Measurements from ENCODE around the gene TERB1. TPM values are rescaled to one million over a fixed set of nuclear protein-coding genes. Genes with fewer than 3 reads are reported as not detected.

The TERB1 gene
- total and polyA plus RNA-seq, 5 donors: 0.22 TPM; not detected in 4

GRCh38 chr16:66719246-66719645 is 82.1 kb downstream of the TERB1 start:
- no peak overlapping the region for H3K4me3 ChIP-seq (ENCODE audit: low read length)
- WGBS: 94% methylated on average over 4 of the region's 4 CpGs
- no peaks in the 10 kb centered on the region for H3K27me3 ChIP-seq (ENCODE audit: control insufficient read depth, insufficient read depth)
- H3K9me3 ChIP-seq (ENCODE audit: control insufficient read depth, low read length): no peaks in the 10 kb centered on the region
- ATAC-seq (no peak), DNase-seq (no peak)
- H3K4me1 ChIP-seq (ENCODE audit: control insufficient read depth, insufficient read depth, low read length): no peaks in the 10 kb centered on the region
- intact Hi-C loops (cut with DNase I): no loop called here
- no peak overlapping the region for H3K27ac ChIP-seq (ENCODE audit: low read length)

- peak in 1 of 2 donors; percentile 37 for ATAC-seq
- no peak for DNase-seq
- Histone ChIP-seq H3K9me3 (ENCODE audit: control insufficient read depth, low read length) (no peaks in the 10 kb centered on the region), H3K4me3 (ENCODE audit: low read length) (no peak overlapping the region), H3K4me1 (ENCODE audit: control insufficient read depth, insufficient read depth, low read length) (no peaks in the 10 kb centered on the region), H3K27ac (ENCODE audit: low read length) (no peak overlapping the region), H3K27me3 (ENCODE audit: control insufficient read depth, insufficient read depth) (no peaks in the 10 kb centered on the region)
- intact Hi-C loops (cut with DNase I): no loop called here
- WGBS: 69% methylated on average over 4 of the region's 4 CpGs
Measured at GRCh38 chr16:66717776-66718175, 83.6 kb downstream of the TERB1 start.

GRCh38 chr16:66717112-66717675 is 84.2 kb downstream of the TERB1 start:
- Histone ChIP-seq H3K4me3 (ENCODE audit: low read length) (no peak overlapping the region), H3K9me3 (ENCODE audit: control insufficient read depth, low read length) (no peaks in the 10 kb centered on the region), H3K27ac (ENCODE audit: low read length) (no peak overlapping the region), H3K27me3 (ENCODE audit: control insufficient read depth, insufficient read depth) (no peaks in the 10 kb centered on the region), H3K4me1 (ENCODE audit: control insufficient read depth, insufficient read depth, low read length) (no peaks in the 10 kb centered on the region)
- DNase-seq (peak; percentile 44 to 72 (median 65)), ATAC-seq (peak; percentile 81 to 85)
- intact Hi-C loops (cut with DNase I): no loop called here
- WGBS: 33% methylated on average over 12 of the region's 12 CpGs

- no peaks in the 10 kb centered on the region for H3K27me3 ChIP-seq (ENCODE audit: control insufficient read depth, insufficient read depth)
- no peaks in the 10 kb centered on the region for H3K4me1 ChIP-seq (ENCODE audit: control insufficient read depth, insufficient read depth, low read length)
- ATAC-seq: no peak
- intact Hi-C loops (cut with DNase I): no loop called here
- WGBS: 63% methylated on average over 6 of the region's 6 CpGs
- no peak overlapping the region for H3K27ac ChIP-seq (ENCODE audit: low read length)
- no peak overlapping the region for H3K4me3 ChIP-seq (ENCODE audit: low read length)
- DNase-seq: no peak
- H3K9me3 ChIP-seq (ENCODE audit: control insufficient read depth, low read length): no peaks in the 10 kb centered on the region
Measured at GRCh38 chr16:66714654-66715307, 86.6 kb downstream of the TERB1 start.

- H3K4me3 ChIP-seq (ENCODE audit: low read length): no peak overlapping the region
- DNase-seq: no peak
- no peaks in the 10 kb centered on the region for H3K9me3 ChIP-seq (ENCODE audit: control insufficient read depth, low read length)
- no peaks in the 10 kb centered on the region for H3K4me1 ChIP-seq (ENCODE audit: control insufficient read depth, insufficient read depth, low read length)
- ATAC-seq: no peak
- H3K27me3 ChIP-seq (ENCODE audit: control insufficient read depth, insufficient read depth): no peaks in the 10 kb centered on the region
- WGBS: 91% methylated on average over 6 of the region's 6 CpGs
- intact Hi-C loops (cut with DNase I): no loop called here
- no peak overlapping the region for H3K27ac ChIP-seq (ENCODE audit: low read length)
Measured at GRCh38 chr16:66714062-66714461, 87.3 kb downstream of the TERB1 start.

- no peak for DNase-seq
- no peak for ATAC-seq
- Histone ChIP-seq H3K27me3 (ENCODE audit: control insufficient read depth, insufficient read depth) (no peaks in the 10 kb centered on the region), H3K4me1 (ENCODE audit: control insufficient read depth, insufficient read depth, low read length) (no peaks in the 10 kb centered on the region), H3K9me3 (ENCODE audit: control insufficient read depth, low read length) (no peaks in the 10 kb centered on the region), H3K27ac (ENCODE audit: low read length) (no peak overlapping the region), H3K4me3 (ENCODE audit: low read length) (no peak overlapping the region)
- WGBS: 41% methylated on average over 2 of the region's 2 CpGs
- intact Hi-C loops (cut with DNase I): no loop called here
Measured at GRCh38 chr16:66713076-66713475, 88.3 kb downstream of the TERB1 start.

GRCh38 chr16:66712512-66712911 is 88.9 kb downstream of the TERB1 start:
- Histone ChIP-seq H3K4me1 (ENCODE audit: control insufficient read depth, insufficient read depth, low read length) (no peaks in the 10 kb centered on the region), H3K9me3 (ENCODE audit: control insufficient read depth, low read length) (no peaks in the 10 kb centered on the region), H3K27me3 (ENCODE audit: control insufficient read depth, insufficient read depth) (no peaks in the 10 kb centered on the region), H3K27ac (ENCODE audit: low read length) (no peak overlapping the region), H3K4me3 (ENCODE audit: low read length) (no peak overlapping the region)
- no peak for DNase-seq
- intact Hi-C loops (cut with DNase I): no loop called here
- no peak for ATAC-seq

- DNase-seq (no peak), ATAC-seq (no peak)
- intact Hi-C loops (cut with DNase I): no loop called here
- Histone ChIP-seq H3K4me3 (ENCODE audit: low read length) (no peak overlapping the region), H3K9me3 (ENCODE audit: control insufficient read depth, low read length) (no peaks in the 10 kb centered on the region), H3K27ac (ENCODE audit: low read length) (no peak overlapping the region), H3K4me1 (ENCODE audit: control insufficient read depth, insufficient read depth, low read length) (no peaks in the 10 kb centered on the region), H3K27me3 (ENCODE audit: control insufficient read depth, insufficient read depth) (no peaks in the 10 kb centered on the region)
Measured at GRCh38 chr16:66711581-66711980, 89.8 kb downstream of the TERB1 start.

- peak; percentile 45 to 47 for ATAC-seq
- Histone ChIP-seq H3K9me3 (ENCODE audit: control insufficient read depth, low read length) (no peaks in the 10 kb centered on the region), H3K4me3 (ENCODE audit: low read length) (no peak overlapping the region), H3K27ac (ENCODE audit: low read length) (no peak overlapping the region), H3K27me3 (ENCODE audit: control insufficient read depth, insufficient read depth) (no peaks in the 10 kb centered on the region), H3K4me1 (ENCODE audit: control insufficient read depth, insufficient read depth, low read length) (peaks cover 3% of the 10 kb centered on the region)
- no peak for DNase-seq
- 52% methylated on average over 8 of the region's 8 CpGs for WGBS
- intact Hi-C loops (cut with DNase I): no loop called here
Measured at GRCh38 chr16:66706506-66706880, 94.9 kb downstream of the TERB1 start.

GRCh38 chr16:66705790-66706505 is 95.4 kb downstream of the TERB1 start:
- ATAC-seq (peak; percentile 91 to 94), DNase-seq (peak; percentile 78 to 91 (median 89))
- Histone ChIP-seq H3K9me3 (ENCODE audit: control insufficient read depth, low read length) (no peaks in the 10 kb centered on the region), H3K4me3 (ENCODE audit: low read length) (no peak overlapping the region), H3K27ac (ENCODE audit: low read length) (no peak overlapping the region), H3K4me1 (ENCODE audit: control insufficient read depth, insufficient read depth, low read length) (peaks cover 3% of the 10 kb centered on the region), H3K27me3 (ENCODE audit: control insufficient read depth, insufficient read depth) (no peaks in the 10 kb centered on the region)
- intact Hi-C loops (cut with DNase I): no loop called here
- WGBS: 53% methylated on average over 11 of the region's 11 CpGs
